ENCODE results near the gene VRTN. TPM values are rescaled to one million over a fixed set of nuclear protein-coding genes. Genes with fewer than 3 reads are reported as not detected.

The VRTN gene
- total and polyA plus RNA-seq, 3 experiments from 2014 or later = not detected

DNA sequence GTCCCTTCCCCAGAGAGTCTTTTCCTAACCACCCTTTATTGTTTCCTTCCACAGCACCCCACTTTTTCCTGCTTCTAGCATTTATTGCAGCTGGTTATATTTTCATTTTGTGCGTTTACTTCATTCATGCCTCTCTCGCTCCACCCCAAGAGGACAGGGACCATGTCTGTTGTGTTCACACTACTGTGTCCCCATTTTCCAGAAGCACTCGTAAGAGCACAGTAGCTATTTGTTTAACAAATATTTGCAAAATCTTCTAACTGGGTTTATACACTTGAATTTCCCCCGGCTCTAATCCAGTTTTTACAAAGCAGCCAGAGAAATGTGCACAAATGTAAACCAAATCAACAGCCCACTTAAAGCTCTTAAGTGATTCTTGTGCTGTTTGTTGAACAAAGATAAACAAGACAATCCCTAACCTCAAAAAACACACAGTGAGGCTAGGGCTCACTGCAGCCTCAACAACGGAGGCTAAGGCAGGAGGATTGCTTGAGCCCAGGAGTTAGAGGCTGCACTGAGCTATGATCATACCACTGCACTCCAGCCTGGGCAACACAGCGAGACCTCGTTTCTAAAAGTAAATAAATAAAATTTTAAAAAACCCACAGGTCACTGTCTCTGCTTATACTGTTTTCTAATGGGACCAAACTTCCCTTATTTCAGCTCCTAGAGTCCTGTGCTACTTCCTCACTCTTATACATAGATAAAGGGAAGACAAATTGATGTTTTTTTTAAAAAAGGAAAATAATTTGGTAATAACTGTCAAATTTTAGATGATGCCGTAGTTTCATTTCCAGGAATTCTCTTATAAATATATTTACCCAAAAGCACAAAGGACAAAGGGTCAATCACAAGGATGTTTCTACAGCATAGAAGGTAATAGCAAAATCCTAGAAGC lies 38.9 kb upstream of the VRTN start:
- H3K27ac ChIP-seq (ENCODE audit: low read depth, low read length) = no peak overlapping the region
- H3K4me1 Mint-ChIP-seq = peaks cover 0 to 2% (median 0%) of the 10 kb centered on the region in 3 donors
- H3K27me3 Mint-ChIP-seq = peaks cover 0 to 5% of the 10 kb centered on the region in 2 donors
- H3K36me3 ChIP-seq (ENCODE audit: insufficient read depth, low read length) = no peaks in the 10 kb centered on the region
- ChIA-PET CTCF (interaction anchor here (0.6 to 1.7 kb wide), 3 partner anchors 10 to 40 kb away, joined by 3 read pairs; no protein-coding TSS in a partner anchor), POLR2A (interaction anchor here (0.6 kb wide), 1 partner anchor 266 kb away, joined by 4 read pairs; no protein-coding TSS in a partner anchor)
- H3K36me3 Mint-ChIP-seq = no peaks in the 10 kb centered on the region
- H3K4me1 ChIP-seq (ENCODE audit: insufficient read depth, low read length) = no peaks in the 10 kb centered on the region
- H3K9me3 Mint-ChIP-seq = no peaks in the 10 kb centered on the region
- no peak overlapping the region for H3K4me3 ChIP-seq (ENCODE audit: low read length)
- no peak for DNase-seq
- no peaks in the 10 kb centered on the region for H3K27me3 ChIP-seq (ENCODE audit: insufficient read depth, low read length, poor library complexity, severe bottlenecking)
- H3K4me3 Mint-ChIP-seq = peak overlapping the region in 1 of 7 donors; percentile 3
- H3K27ac Mint-ChIP-seq = peak overlapping the region in 2 of 8 donors; percentile 60 to 88
- no peaks in the 10 kb centered on the region for H3K9me3 ChIP-seq (ENCODE audit: low read length)

DNA sequence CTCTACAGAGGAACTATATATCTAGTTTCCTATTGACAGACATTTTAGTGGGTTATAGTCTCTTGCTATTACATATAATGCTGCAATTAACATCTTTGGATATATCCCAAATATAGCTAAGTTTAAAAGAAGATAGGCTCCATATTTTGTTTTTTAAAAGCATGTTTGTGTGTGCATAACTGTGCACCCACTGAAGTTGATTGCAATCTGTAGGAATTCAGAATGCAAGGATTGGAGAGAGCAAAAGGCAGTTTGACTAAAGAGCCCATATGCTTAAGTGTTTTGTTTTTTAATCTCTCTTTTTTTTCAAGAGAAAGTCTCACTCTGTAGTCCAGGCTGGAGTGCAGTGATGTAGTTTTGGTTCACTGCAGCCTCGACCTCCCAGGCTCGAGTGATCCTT lies 36.1 kb upstream of the VRTN start:
- no peaks in the 10 kb centered on the region for H3K36me3 Mint-ChIP-seq
- Histone ChIP-seq H3K4me3 (ENCODE audit: low read length) (no peak overlapping the region), H3K27me3 (ENCODE audit: insufficient read depth, low read length, poor library complexity, severe bottlenecking) (no peaks in the 10 kb centered on the region), H3K9me3 (ENCODE audit: low read length) (no peaks in the 10 kb centered on the region), H3K36me3 (ENCODE audit: insufficient read depth, low read length) (no peaks in the 10 kb centered on the region), H3K27ac (ENCODE audit: low read depth, low read length) (no peak overlapping the region), H3K4me1 (ENCODE audit: insufficient read depth, low read length) (no peaks in the 10 kb centered on the region)
- DNase-seq = no peak
- POLR2A ChIA-PET = no interaction called here
- H3K9me3 Mint-ChIP-seq = no peaks in the 10 kb centered on the region
- no peak overlapping the region for H3K27ac Mint-ChIP-seq
- H3K27me3 Mint-ChIP-seq = peaks cover 7 to 8% of the 10 kb centered on the region in 2 donors
- H3K4me1 Mint-ChIP-seq = no peaks in the 10 kb centered on the region
- H3K4me3 Mint-ChIP-seq = no peak overlapping the region
- CTCF ChIA-PET = no interaction called here

DNA sequence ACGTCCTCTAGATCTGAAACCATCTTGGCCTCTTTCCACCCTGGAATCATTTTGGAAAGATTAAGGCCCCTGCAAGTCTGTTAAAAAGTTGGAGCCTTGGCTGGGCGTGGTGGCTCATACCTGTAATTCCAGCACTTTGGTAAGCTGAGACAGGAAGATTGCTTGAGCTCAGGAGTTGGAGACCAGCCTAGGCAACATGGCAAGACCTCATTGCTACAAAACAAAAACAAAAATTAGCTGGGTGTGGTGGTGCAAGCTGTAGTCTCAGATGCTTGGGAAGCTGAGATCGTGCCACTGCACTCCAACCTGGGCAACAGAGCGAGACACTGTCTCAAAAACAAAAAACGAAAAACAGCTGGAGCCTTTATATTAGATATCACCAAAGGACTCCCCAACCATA lies 34.7 kb upstream of the VRTN start:
- no peaks in the 10 kb centered on the region for H3K4me1 ChIP-seq (ENCODE audit: insufficient read depth, low read length)
- no peaks in the 10 kb centered on the region for H3K27me3 ChIP-seq (ENCODE audit: insufficient read depth, low read length, poor library complexity, severe bottlenecking)
- no peaks in the 10 kb centered on the region for H3K9me3 ChIP-seq (ENCODE audit: low read length)
- H3K4me3 Mint-ChIP-seq = no peak overlapping the region
- H3K4me1 Mint-ChIP-seq = no peaks in the 10 kb centered on the region
- H3K9me3 Mint-ChIP-seq = no peaks in the 10 kb centered on the region
- no peak overlapping the region for H3K27ac ChIP-seq (ENCODE audit: low read depth, low read length)
- peaks cover 7 to 10% of the 10 kb centered on the region in 2 donors for H3K27me3 Mint-ChIP-seq
- H3K4me3 ChIP-seq (ENCODE audit: low read length) = no peak overlapping the region
- no peak for DNase-seq
- POLR2A ChIA-PET = no interaction called here
- H3K36me3 Mint-ChIP-seq = no peaks in the 10 kb centered on the region
- no peaks in the 10 kb centered on the region for H3K36me3 ChIP-seq (ENCODE audit: insufficient read depth, low read length)
- CTCF ChIA-PET = interaction anchor here (1.4 kb wide), 1 partner anchor 11 kb away, joined by 8 read pairs; the partner anchor contains the start of gene ABCD4
- no peak overlapping the region for H3K27ac Mint-ChIP-seq

DNA sequence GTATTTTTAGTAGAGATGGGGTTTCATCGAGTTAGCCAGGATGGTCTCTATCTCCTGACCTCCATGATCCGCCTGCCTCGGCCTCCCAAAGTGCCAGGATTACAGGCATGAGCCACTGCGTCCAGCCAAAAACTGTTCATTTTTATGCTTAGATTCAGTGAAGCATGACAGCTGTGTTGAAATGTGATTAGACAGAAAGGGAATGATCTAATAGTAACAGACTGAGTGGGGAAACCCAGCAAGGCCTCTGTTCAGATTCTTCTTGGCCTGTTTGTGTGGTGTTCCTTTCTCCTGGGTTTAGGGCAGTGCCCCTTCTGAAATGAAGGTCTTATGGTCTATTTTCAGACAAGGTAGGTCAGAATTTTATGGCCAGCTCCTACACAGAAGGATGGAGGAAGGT lies 33.7 kb upstream of the VRTN start:
- no peak overlapping the region for H3K4me3 ChIP-seq (ENCODE audit: low read length)
- H3K27ac Mint-ChIP-seq = no peak overlapping the region
- no peak for DNase-seq
- no peaks in the 10 kb centered on the region for H3K4me1 ChIP-seq (ENCODE audit: insufficient read depth, low read length)
- H3K27me3 Mint-ChIP-seq = peaks cover 7 to 14% of the 10 kb centered on the region in 2 donors
- H3K36me3 Mint-ChIP-seq = no peaks in the 10 kb centered on the region
- no peaks in the 10 kb centered on the region for H3K4me1 Mint-ChIP-seq
- H3K36me3 ChIP-seq (ENCODE audit: insufficient read depth, low read length) = no peaks in the 10 kb centered on the region
- H3K4me3 Mint-ChIP-seq = no peak overlapping the region
- H3K9me3 ChIP-seq (ENCODE audit: low read length) = no peaks in the 10 kb centered on the region
- H3K27ac ChIP-seq (ENCODE audit: low read depth, low read length) = no peak overlapping the region
- ChIA-PET CTCF (no interaction called here), POLR2A (no interaction called here)
- no peaks in the 10 kb centered on the region for H3K9me3 Mint-ChIP-seq
- H3K27me3 ChIP-seq (ENCODE audit: insufficient read depth, low read length, poor library complexity, severe bottlenecking) = no peaks in the 10 kb centered on the region

DNA sequence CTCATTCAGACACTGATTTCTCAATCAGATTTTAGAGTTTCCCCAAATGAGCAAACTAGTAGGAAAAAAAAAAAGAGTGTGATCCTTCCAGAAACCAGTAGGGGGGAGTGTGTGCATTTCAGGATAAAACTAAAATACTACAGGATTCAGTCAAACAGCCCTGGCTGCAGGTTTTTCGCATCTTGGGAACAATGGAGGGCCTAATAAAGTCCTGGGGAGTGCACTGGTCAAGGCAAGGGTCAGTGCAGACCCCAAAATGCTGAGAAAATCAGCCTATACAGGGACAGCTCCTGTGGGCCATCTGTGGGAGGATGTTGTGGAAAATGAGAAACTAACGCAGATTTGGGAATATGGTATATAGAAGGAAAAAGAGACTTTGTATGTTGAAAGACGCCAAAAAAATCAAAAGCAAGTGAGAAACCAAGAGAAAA lies 23.3 kb upstream of the VRTN start:
- DNase-seq = no peak
- H3K4me1 Mint-ChIP-seq = no peaks in the 10 kb centered on the region
- H3K4me3 ChIP-seq (ENCODE audit: low read length) = no peak overlapping the region
- no peaks in the 10 kb centered on the region for H3K36me3 ChIP-seq (ENCODE audit: insufficient read depth, low read length)
- POLR2A ChIA-PET = no interaction called here
- H3K9me3 ChIP-seq (ENCODE audit: low read length) = no peaks in the 10 kb centered on the region
- no peaks in the 10 kb centered on the region for H3K27me3 ChIP-seq (ENCODE audit: insufficient read depth, low read length, poor library complexity, severe bottlenecking)
- H3K36me3 Mint-ChIP-seq = peaks cover 0 to 4% (median 0%) of the 10 kb centered on the region in 3 donors
- peak overlapping the region in 1 of 8 donors; percentile 14 for H3K27ac Mint-ChIP-seq
- peaks cover 0 to 2% (median 0%) of the 10 kb centered on the region in 5 donors for H3K9me3 Mint-ChIP-seq
- no peak overlapping the region for H3K4me3 Mint-ChIP-seq
- H3K27ac ChIP-seq (ENCODE audit: low read depth, low read length) = no peak overlapping the region
- peaks cover 8 to 32% of the 10 kb centered on the region in 2 donors for H3K27me3 Mint-ChIP-seq
- CTCF ChIA-PET = no interaction called here
- H3K4me1 ChIP-seq (ENCODE audit: insufficient read depth, low read length) = no peaks in the 10 kb centered on the region

DNA sequence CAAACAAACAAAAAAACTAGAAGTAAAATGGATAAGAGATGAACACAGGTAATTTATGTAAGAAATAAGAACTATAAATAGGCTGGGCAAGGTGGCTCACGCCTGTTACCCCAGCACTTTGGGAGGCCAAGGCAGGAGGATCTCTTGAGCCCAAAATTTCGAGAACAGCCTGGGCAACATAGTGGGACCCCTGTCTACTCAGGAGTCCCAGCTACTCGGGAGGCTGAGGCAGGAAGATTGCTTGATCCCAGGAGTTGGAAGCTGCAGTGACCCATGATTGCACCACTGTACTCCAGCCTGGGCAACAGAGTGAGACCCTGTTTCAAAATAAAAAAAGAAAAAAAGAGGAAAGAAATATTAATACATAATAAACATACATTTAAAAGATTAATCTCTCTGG lies 22.8 kb upstream of the VRTN start:
- POLR2A ChIA-PET = no interaction called here
- CTCF ChIA-PET = no interaction called here
- Mint-ChIP-seq H3K27me3 (peaks cover 8 to 35% of the 10 kb centered on the region in 2 donors), H3K36me3 (peaks cover 0 to 4% (median 0%) of the 10 kb centered on the region in 3 donors), H3K4me1 (no peaks in the 10 kb centered on the region), H3K27ac (peak overlapping the region in 1 of 8 donors; percentile 5), H3K4me3 (no peak overlapping the region), H3K9me3 (peaks cover 0 to 2% (median 0%) of the 10 kb centered on the region in 5 donors)
- Histone ChIP-seq H3K27me3 (ENCODE audit: insufficient read depth, low read length, poor library complexity, severe bottlenecking) (no peaks in the 10 kb centered on the region), H3K36me3 (ENCODE audit: insufficient read depth, low read length) (no peaks in the 10 kb centered on the region), H3K9me3 (ENCODE audit: low read length) (no peaks in the 10 kb centered on the region), H3K27ac (ENCODE audit: low read depth, low read length) (no peak overlapping the region), H3K4me1 (ENCODE audit: insufficient read depth, low read length) (no peaks in the 10 kb centered on the region), H3K4me3 (ENCODE audit: low read length) (no peak overlapping the region)
- DNase-seq = no peak

DNA sequence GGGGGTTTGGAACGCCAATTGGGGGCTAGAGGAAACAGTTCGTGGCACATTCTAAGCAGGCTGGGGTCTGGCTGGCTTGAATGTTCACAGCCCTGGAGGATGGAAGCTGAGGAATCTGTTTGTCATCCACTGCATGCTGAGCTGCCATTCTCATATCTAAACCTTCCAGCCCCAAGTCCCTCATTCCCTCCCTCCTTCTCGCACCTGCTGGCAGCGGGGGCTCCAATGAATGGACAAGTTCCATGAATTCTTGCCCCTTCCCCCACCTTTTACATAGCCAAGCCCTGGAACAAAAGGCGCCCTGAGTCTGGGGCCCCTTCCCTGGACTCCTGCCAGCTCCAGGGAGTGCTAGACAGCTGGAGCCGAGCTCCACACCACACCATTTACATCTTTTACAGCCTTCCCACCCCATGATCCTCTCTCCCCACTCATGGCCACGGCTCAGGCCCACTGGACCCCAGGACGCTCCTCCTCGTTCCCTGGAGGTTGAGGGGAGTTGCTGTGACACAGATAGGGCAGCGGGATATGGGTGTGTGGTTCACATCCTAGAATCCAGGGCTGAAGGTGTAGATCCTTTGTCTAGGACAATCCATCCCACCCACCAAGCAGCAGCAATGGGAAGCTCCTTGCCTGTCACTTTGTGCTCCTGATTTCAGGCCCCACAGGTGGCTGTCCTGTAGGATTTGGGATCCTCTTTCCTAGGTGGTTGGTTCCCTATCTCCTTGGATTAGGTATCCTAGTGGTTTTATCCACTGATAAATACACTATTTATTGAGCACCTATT lies 21.7 kb upstream of the VRTN start:
- DNase-seq = no peak
- no peaks in the 10 kb centered on the region for H3K27me3 ChIP-seq (ENCODE audit: insufficient read depth, low read length, poor library complexity, severe bottlenecking)
- no peaks in the 10 kb centered on the region for H3K36me3 ChIP-seq (ENCODE audit: insufficient read depth, low read length)
- peaks cover 0 to 2% (median 0%) of the 10 kb centered on the region in 5 donors for H3K9me3 Mint-ChIP-seq
- no peaks in the 10 kb centered on the region for H3K9me3 ChIP-seq (ENCODE audit: low read length)
- H3K27ac ChIP-seq (ENCODE audit: low read depth, low read length) = no peak overlapping the region
- peaks cover 8 to 30% of the 10 kb centered on the region in 2 donors for H3K27me3 Mint-ChIP-seq
- no peaks in the 10 kb centered on the region for H3K36me3 Mint-ChIP-seq
- no peak overlapping the region for H3K4me3 Mint-ChIP-seq
- H3K4me1 ChIP-seq (ENCODE audit: insufficient read depth, low read length) = no peaks in the 10 kb centered on the region
- no peaks in the 10 kb centered on the region for H3K4me1 Mint-ChIP-seq
- H3K27ac Mint-ChIP-seq = no peak overlapping the region
- ChIA-PET POLR2A (no interaction called here), CTCF (no interaction called here)
- H3K4me3 ChIP-seq (ENCODE audit: low read length) = no peak overlapping the region
